Nephron progenitor cell (in vitro differentiated cells): ENCODE data around the gene AKT2.
A peak's percentile ranks its signal among the peaks of the same experiment; 100 is the strongest.

Source experiments
- DNase-seq: peaks from one replicate; pipeline ENCODE4 v3.0.0; 2021
- H3K27ac Mint-ChIP-seq: 2 replicates; pipeline ENCODE4 v1.8.0; 2021; ENCODE audit warnings: mild to moderate bottlenecking, moderate library complexity, mixed read lengths
- H3K27me3 Mint-ChIP-seq: 2 replicates; pipeline ENCODE4 v1.8.0; 2021; ENCODE audit warnings: mild to moderate bottlenecking, low read depth, mixed read lengths; ENCODE audit not compliant: poor library complexity
- H3K36me3 Mint-ChIP-seq: 2 replicates; pipeline ENCODE4 v1.8.0; 2021; ENCODE audit warnings: low read depth, mixed read lengths
- H3K4me1 Mint-ChIP-seq: 2 replicates; pipeline ENCODE4 v1.8.0; 2021; ENCODE audit warnings: mixed read lengths
- H3K4me3 Mint-ChIP-seq: 2 replicates; pipeline ENCODE4 v1.8.0; 2021; ENCODE audit warnings: mild to moderate bottlenecking, moderate library complexity, mixed read lengths
- H3K9me3 Mint-ChIP-seq: 2 replicates; pipeline ENCODE4 v1.8.0; 2021; ENCODE audit warnings: mild to moderate bottlenecking, moderate library complexity, mixed read lengths
- TF ChIP-seq, protein P1 (sequence below): fragments of 200-600 bp; sonication (generic); IDR thresholded peaks from 2 replicates; pipeline ENCODE4 v1.5.0; 2021; ENCODE audit warnings: antibody characterized with exemption

Gene AKT2

DNA sequence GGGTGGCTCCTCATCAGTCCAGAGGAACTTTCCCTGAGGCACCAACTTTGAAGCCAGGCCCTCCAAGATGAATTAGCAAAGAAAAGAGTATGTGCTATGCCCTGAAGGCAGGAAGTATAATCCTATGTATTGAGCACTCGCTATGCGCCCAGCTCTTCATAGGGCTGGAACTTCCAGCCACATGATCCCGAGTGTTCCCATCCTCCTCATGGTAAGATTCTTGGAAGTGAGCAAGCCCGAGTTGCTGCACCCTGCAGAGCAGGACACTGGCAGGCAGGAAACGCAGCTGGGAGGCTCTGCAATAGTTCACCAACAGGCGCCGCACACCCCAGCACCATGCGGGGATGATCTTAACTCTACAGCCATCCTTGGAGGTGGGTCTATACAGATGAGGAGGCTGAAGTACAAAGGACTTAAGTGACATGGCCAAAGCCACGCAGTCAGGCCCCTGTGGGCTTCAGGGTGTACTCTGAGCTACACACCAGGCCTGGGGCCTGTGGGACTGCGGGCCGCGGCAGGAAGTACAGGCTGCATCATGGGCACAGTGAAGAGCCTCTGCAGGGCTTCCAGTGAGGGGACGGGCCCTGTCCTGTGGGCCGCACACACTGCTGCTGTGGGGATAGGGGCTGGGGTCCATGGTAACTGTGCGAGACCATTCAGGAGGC, 37.9 kb upstream of the AKT2 start:
- H3K4me1 Mint-ChIP-seq: no peaks in the 10 kb centered on the region
- no peaks in the 10 kb centered on the region for H3K27me3 Mint-ChIP-seq
- H3K36me3 Mint-ChIP-seq: peaks cover 54% of the 10 kb centered on the region
- H3K27ac Mint-ChIP-seq: peak overlapping the region; percentile 72
- no peak overlapping the region for H3K4me3 Mint-ChIP-seq
- TF ChIP-seq, protein P1, sequence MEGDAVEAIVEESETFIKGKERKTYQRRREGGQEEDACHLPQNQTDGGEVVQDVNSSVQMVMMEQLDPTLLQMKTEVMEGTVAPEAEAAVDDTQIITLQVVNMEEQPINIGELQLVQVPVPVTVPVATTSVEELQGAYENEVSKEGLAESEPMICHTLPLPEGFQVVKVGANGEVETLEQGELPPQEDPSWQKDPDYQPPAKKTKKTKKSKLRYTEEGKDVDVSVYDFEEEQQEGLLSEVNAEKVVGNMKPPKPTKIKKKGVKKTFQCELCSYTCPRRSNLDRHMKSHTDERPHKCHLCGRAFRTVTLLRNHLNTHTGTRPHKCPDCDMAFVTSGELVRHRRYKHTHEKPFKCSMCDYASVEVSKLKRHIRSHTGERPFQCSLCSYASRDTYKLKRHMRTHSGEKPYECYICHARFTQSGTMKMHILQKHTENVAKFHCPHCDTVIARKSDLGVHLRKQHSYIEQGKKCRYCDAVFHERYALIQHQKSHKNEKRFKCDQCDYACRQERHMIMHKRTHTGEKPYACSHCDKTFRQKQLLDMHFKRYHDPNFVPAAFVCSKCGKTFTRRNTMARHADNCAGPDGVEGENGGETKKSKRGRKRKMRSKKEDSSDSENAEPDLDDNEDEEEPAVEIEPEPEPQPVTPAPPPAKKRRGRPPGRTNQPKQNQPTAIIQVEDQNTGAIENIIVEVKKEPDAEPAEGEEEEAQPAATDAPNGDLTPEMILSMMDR: no peak
- H3K9me3 Mint-ChIP-seq: no peaks in the 10 kb centered on the region
- DNase-seq: no peak

DNA sequence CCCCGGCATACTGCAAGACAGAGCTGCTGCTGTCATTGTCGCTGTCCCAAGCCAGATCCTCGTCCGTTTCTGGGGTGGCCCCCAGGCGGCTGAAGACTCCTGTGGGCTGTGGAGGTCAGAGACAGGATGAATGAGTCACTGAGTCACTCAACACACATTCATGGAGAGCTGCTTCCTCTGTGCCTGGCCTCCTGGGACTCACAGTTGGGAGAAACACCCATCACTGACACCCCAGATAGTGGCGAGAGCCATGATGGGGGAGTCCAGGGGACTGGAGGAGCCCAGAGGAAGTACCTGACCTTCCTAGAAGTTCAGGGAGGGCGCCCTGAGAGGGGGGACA, 37.1 kb upstream of the AKT2 start:
- H3K27ac Mint-ChIP-seq: no peak overlapping the region
- DNase-seq: no peak
- peaks cover 47% of the 10 kb centered on the region for H3K36me3 Mint-ChIP-seq
- no peaks in the 10 kb centered on the region for H3K9me3 Mint-ChIP-seq
- no peak overlapping the region for H3K4me3 Mint-ChIP-seq
- no peaks in the 10 kb centered on the region for H3K4me1 Mint-ChIP-seq
- no peaks in the 10 kb centered on the region for H3K27me3 Mint-ChIP-seq
- TF ChIP-seq, protein P1: no peak

DNA sequence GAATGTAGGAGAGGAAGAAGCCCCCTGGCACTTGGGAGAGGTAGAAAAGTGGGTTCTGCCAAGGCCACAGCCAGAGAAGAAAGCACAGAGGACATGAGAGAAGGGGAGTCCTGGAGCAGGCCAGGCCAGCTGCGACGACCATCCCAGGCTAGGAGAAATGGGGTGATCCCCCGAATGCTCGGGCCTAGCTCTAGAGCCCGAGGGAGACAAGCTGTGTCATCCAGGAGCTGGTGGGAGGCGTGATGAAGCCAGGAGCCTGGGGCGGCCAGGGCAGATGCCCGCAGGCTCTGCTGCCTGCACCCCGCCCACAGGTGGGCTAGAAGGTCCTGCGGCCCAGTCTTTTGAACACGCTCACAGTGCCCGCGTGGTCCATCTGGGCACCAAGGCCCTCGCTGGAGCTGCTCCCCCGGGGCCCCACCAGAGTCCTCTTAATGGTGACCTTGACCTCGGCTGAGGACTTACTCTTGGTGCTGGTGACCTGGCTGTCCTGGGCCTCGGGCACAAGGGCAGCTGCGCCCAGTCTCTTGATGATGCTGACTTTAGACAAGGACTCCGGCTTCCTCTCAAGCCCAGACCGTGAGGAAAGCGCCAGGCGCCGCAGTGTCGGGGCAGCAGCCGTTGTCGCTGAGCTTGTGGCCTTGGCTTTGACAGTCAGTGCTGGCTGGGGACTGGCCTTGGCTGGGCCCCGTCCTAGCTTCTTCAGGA, 36.6 kb upstream of the AKT2 start:
- Mint-ChIP-seq H3K9me3 (no peaks in the 10 kb centered on the region), H3K27ac (peak overlapping the region; percentile 61), H3K36me3 (peaks cover 47% of the 10 kb centered on the region), H3K4me3 (no peak overlapping the region), H3K4me1 (no peaks in the 10 kb centered on the region), H3K27me3 (no peaks in the 10 kb centered on the region)
- no peak for DNase-seq
- TF ChIP-seq, protein P1: no peak

DNA sequence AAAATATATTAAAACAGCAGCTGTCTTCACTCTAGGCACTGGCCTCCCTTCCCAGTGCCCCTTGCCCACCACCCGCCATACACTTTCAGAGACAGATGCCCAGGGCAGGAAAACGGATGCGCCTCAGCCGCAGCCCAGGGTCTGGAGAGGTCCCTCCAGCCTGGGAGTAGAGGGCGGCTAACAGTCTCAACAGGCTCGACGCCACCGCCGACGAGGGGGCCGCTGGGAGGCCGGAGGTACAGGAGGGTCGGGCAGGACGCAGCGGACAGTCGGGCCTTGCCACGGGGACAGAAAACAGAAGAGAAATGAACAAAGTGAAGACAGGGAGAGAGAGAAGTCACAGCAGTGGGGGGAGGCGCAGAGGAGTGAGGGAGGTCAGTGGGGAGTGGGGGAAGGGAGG, 35.9 kb upstream of the AKT2 start:
- H3K27ac Mint-ChIP-seq: peak overlapping the region; percentile 68
- H3K36me3 Mint-ChIP-seq: peaks cover 42% of the 10 kb centered on the region
- no peak for DNase-seq
- TF ChIP-seq, protein P1: no peak
- no peaks in the 10 kb centered on the region for H3K9me3 Mint-ChIP-seq
- H3K4me3 Mint-ChIP-seq: no peak overlapping the region
- no peaks in the 10 kb centered on the region for H3K4me1 Mint-ChIP-seq
- H3K27me3 Mint-ChIP-seq: no peaks in the 10 kb centered on the region

DNA sequence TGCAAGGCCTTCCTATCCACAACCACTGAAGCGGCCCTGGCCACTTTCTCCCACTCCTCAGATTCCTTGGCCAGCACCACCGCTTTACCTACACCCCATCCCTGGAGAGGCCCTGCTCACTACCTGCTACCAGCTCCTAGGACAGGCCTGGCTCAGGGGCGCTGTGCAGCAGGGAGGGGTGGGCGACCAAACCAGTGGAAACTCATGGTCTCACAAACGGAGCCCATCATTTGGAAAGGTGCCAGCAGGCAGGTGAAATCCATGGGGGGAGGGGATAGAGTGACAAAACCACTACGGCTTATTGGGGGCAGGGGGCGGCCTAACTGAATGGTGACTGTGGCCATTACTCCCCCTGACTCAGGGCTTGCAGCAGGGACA, 35.4 kb upstream of the AKT2 start:
- H3K9me3 Mint-ChIP-seq: no peaks in the 10 kb centered on the region
- TF ChIP-seq, protein P1: no peak
- DNase-seq: no peak
- no peak overlapping the region for H3K4me3 Mint-ChIP-seq
- peaks cover 36% of the 10 kb centered on the region for H3K36me3 Mint-ChIP-seq
- no peak overlapping the region for H3K27ac Mint-ChIP-seq
- H3K4me1 Mint-ChIP-seq: no peaks in the 10 kb centered on the region
- H3K27me3 Mint-ChIP-seq: no peaks in the 10 kb centered on the region

DNA sequence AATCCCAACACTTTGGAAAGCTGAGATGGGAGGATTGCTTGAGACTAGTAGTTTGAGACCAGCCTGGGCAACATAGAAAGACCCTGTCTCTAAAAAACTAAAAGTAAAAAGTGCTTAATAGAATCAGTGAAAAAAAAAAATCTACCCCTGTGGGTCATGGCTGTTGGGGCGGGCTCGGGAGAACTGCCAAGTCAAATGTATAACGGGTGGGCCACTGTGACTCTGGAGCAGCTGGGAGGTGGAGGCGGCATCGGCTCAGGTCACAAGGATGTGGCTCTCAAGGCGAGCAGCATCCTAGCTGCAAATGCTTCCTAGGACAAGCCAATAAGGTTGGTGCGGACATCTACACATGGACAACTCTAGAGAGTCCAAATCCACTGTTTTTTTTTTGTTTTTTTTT, 32.2 kb upstream of the AKT2 start:
- TF ChIP-seq, protein P1: no peak
- Mint-ChIP-seq H3K4me3 (no peak overlapping the region), H3K9me3 (no peaks in the 10 kb centered on the region), H3K27ac (no peak overlapping the region), H3K4me1 (no peaks in the 10 kb centered on the region), H3K36me3 (peaks cover 15% of the 10 kb centered on the region), H3K27me3 (no peaks in the 10 kb centered on the region)
- no peak for DNase-seq
